ENCODE results near the gene MEG3.

Gene MEG3

DNA sequence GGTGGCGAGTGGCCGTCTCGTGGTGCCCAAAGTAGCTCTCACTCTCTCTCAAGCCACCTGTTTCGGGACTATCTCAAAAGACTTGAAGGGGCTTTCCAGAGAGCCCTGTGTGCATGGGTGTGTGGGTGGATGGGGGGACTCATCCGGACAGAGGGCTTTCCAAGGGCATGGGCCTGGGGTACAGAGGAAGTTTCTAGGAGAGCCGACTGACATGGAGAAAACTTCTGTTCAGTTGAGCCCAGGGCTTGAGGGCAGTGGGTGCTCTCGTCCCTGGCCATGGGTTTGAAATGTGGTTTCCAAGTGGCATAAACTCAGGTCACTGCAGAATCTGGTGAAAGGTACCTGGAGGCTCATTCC, 47.4 kb upstream of the MEG3 start:
- Histone ChIP-seq H3K27me3 (ENCODE audit: insufficient read depth, low read depth) (peaks cover 50% of the 10 kb centered on the region; the same call in 1 of the 2 replicates), H3K4me3 (IDR thresholded peaks at IDR 0.05; ENCODE audit: insufficient read depth, low read depth, low read length) (no peak overlapping the region), H3K36me3 (ENCODE audit: insufficient read depth) (no peaks in the 10 kb centered on the region), H3K4me1 (ENCODE audit: low read depth, poor library complexity, severe bottlenecking) (no peaks in the 10 kb centered on the region), H3K9ac (no peak overlapping the region), H3K27ac (no peak overlapping the region), H4K20me1 (ENCODE audit: insufficient read depth) (no peaks in the 10 kb centered on the region), H3K79me2 (ENCODE audit: insufficient read depth, low read depth) (no peaks in the 10 kb centered on the region), H2AFZ (ENCODE audit: low read depth) (no peak overlapping the region), H3K4me2 (no peak overlapping the region)
- TF ChIP-seq, protein P1, sequence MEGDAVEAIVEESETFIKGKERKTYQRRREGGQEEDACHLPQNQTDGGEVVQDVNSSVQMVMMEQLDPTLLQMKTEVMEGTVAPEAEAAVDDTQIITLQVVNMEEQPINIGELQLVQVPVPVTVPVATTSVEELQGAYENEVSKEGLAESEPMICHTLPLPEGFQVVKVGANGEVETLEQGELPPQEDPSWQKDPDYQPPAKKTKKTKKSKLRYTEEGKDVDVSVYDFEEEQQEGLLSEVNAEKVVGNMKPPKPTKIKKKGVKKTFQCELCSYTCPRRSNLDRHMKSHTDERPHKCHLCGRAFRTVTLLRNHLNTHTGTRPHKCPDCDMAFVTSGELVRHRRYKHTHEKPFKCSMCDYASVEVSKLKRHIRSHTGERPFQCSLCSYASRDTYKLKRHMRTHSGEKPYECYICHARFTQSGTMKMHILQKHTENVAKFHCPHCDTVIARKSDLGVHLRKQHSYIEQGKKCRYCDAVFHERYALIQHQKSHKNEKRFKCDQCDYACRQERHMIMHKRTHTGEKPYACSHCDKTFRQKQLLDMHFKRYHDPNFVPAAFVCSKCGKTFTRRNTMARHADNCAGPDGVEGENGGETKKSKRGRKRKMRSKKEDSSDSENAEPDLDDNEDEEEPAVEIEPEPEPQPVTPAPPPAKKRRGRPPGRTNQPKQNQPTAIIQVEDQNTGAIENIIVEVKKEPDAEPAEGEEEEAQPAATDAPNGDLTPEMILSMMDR (conservative IDR thresholded peaks at IDR 0.05; ENCODE audit: low read depth, low read length) = no peak

DNA sequence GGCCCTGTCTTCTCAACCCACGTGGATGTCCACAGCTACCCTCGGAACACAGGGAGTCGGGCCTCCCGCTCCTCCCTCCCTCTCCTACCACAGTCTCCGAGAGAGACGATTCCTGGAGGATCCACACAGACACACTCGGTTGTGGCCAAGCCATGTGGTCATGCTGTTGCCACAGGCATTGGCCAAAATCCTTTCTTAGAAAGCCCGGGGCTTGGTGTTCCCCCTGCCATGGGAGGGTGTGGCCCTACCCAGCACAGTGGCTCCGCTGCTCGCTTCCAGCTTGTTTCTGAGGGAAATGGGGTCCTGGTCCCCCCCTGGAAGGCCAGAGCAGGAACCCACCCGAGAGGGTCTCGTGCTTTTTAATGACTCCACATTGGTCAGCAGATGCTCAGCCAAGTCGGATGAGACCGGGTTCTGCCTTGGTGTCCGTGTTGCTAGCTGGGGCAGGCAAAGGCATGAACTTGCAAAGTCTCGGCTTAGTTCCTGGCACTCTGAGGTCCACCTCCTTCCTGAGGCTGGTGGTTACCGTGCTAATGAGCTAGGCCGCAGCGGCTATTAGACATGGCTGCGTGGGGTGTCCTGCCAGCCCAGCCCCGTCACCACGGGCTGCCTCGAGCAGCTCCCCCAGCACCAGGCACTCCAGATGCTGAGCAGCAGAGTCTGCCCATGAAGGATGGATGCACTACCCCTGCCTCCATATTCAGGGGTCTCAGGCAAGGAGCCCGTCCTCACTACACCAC, 46.8 kb upstream of the MEG3 start:
- no peak overlapping the region for H3K4me3 ChIP-seq (IDR thresholded peaks at IDR 0.05; ENCODE audit: insufficient read depth, low read depth, low read length)
- no peak overlapping the region for H3K27ac ChIP-seq
- H3K36me3 ChIP-seq (ENCODE audit: insufficient read depth) = no peaks in the 10 kb centered on the region
- TF ChIP-seq, protein P1 (conservative IDR thresholded peaks at IDR 0.05; ENCODE audit: low read depth, low read length) = no peak
- no peaks in the 10 kb centered on the region for H4K20me1 ChIP-seq (ENCODE audit: insufficient read depth)
- no peak overlapping the region for H3K9ac ChIP-seq
- H3K4me1 ChIP-seq (ENCODE audit: low read depth, poor library complexity, severe bottlenecking) = no peaks in the 10 kb centered on the region
- no peaks in the 10 kb centered on the region for H3K79me2 ChIP-seq (ENCODE audit: insufficient read depth, low read depth)
- H3K27me3 ChIP-seq (ENCODE audit: insufficient read depth, low read depth) = peaks cover 48% of the 10 kb centered on the region; the same call in 1 of the 2 replicates
- no peak overlapping the region for H3K4me2 ChIP-seq
- no peak overlapping the region for H2AFZ ChIP-seq (ENCODE audit: low read depth)

DNA sequence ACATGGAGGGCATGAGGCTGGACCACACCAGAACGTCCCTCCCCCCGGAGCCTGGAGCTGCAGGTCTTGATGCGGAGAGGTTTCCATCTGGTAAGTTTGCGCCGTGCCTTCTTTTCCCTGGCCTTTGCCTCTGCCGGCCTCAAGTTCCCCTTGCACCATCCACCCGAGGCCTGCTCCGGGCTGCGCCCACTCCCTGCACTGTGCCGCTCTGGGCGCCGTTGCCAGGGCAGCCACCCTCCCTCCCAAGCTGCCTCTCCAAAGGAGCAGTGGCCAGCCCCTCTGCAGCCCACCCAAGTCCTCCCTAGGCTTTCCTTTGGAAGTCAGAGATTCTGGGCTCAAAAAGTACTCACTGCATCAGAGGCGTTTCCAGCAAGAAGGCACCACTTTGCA, 46.2 kb upstream of the MEG3 start:
- no peak overlapping the region for H3K9ac ChIP-seq
- no peaks in the 10 kb centered on the region for H3K79me2 ChIP-seq (ENCODE audit: insufficient read depth, low read depth)
- no peak overlapping the region for H3K4me3 ChIP-seq (IDR thresholded peaks at IDR 0.05; ENCODE audit: insufficient read depth, low read depth, low read length)
- no peak overlapping the region for H2AFZ ChIP-seq (ENCODE audit: low read depth)
- no peaks in the 10 kb centered on the region for H3K4me1 ChIP-seq (ENCODE audit: low read depth, poor library complexity, severe bottlenecking)
- no peak overlapping the region for H3K4me2 ChIP-seq
- TF ChIP-seq, protein P1 (conservative IDR thresholded peaks at IDR 0.05; ENCODE audit: low read depth, low read length) = no peak
- H3K27ac ChIP-seq = no peak overlapping the region
- H4K20me1 ChIP-seq (ENCODE audit: insufficient read depth) = no peaks in the 10 kb centered on the region
- no peaks in the 10 kb centered on the region for H3K36me3 ChIP-seq (ENCODE audit: insufficient read depth)
- H3K27me3 ChIP-seq (ENCODE audit: insufficient read depth, low read depth) = peaks cover 49% of the 10 kb centered on the region; the same call in 1 of the 2 replicates

DNA sequence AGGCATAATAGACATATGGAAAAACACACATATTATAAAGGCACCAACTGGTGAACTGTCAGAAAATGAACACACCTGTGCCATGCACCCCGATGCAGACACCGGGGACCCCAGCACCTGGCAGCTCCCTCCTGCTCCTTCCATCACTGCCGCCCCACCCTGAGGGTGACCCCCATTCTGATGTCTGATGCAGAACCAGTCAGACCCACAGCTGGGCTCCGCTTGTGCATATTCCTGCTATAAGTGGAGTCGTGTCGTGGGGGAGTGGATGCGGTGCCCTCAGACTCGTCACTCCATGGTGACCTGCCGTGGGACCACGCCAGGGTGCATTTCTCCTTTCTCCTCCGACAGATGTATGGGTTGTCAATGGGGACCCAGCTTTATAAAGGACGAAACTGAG, 45.7 kb upstream of the MEG3 start:
- H2AFZ ChIP-seq (ENCODE audit: low read depth) = no peak overlapping the region
- H3K4me3 ChIP-seq (IDR thresholded peaks at IDR 0.05; ENCODE audit: insufficient read depth, low read depth, low read length) = no peak overlapping the region
- TF ChIP-seq, protein P1 (conservative IDR thresholded peaks at IDR 0.05; ENCODE audit: low read depth, low read length) = no peak

More for the DNA sequence above, 45.7 kb upstream of the MEG3 start:
- Histone ChIP-seq H3K27me3 (ENCODE audit: insufficient read depth, low read depth) (peaks cover 43% of the 10 kb centered on the region; the same call in 1 of the 2 replicates), H3K27ac (no peak overlapping the region), H3K4me1 (ENCODE audit: low read depth, poor library complexity, severe bottlenecking) (no peaks in the 10 kb centered on the region), H4K20me1 (ENCODE audit: insufficient read depth) (no peaks in the 10 kb centered on the region), H3K9ac (no peak overlapping the region), H3K4me2 (no peak overlapping the region), H3K79me2 (ENCODE audit: insufficient read depth, low read depth) (no peaks in the 10 kb centered on the region), H3K36me3 (ENCODE audit: insufficient read depth) (no peaks in the 10 kb centered on the region)
